HG03108 (cell line): ENCODE data around the gene SCN4A.
"Not testable (repeated sequence)": the region's sequence is repeated elsewhere in the genome, so short reads cannot be mapped to it uniquely, and the experiment has no call there.

Experiments used
- ATAC-seq: cut with Tn5 transposase; IDR thresholded peaks from one replicate; pipeline ENCODE4 v1.9.1; 2021; ENCODE audit warnings: moderate library complexity; ENCODE audit not compliant: unreplicated experiment

SCN4A gene

DNA sequence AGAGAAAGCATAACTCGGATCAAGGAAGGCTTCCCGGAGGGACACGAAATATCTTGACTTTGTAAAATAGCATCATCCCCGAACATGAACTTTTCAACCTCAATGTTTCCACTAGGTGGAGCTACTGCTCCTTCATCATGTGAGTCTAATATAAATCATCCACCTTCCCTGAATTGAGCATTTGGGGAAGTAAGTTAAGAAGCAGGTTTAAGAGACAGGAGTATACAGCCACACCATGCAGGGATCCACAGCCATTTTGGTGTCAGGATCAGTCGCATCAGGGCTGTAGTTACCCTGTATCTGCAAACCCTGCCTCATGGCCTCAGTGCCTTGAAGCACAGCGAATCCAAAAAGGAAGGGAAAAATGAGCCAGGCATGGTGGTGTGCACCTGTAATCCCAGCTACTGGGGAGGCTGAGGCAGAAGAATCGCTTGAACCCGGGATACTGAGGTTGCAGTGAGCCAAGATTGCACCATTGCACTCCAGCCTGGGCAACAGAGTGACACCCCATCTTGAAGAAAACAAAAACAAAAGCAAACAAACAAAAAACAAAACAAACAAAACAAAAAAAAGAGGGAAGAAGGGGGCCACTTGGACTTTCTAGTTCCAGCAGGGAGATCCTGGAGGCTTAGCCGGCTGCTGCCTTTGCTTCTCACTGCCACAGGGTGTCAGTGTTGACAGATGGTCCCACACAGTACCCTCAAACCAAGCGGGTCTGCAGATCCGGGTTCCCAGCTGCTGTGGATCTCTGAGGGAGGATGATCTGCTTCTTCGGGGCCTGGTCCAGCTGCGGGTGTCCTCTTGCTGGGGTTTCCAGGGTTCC, 83.5 kb downstream of the SCN4A start:
- not testable (repeated sequence) for ATAC-seq
